Caco-2 (cell line): ENCODE measurements around the gene LENG1. TPM values are rescaled to one million over a fixed set of nuclear protein-coding genes. Genes with fewer than 3 reads are reported as not detected.

Experiments used
- Bru-seq: library from RNA; stranded (reverse); fragments of 400-500 nt; gene quantifications from one replicate; lab custom pipeline; 2021; lab: Mats Ljungman, UMichigan
- BruChase-seq, 2 experiments: library from RNA; stranded (reverse); fragments of 400-500 nt; gene quantifications; one replicate each; lab custom pipeline; 2021; lab: Mats Ljungman, UMichigan
- BruUV-seq: library from RNA; stranded (reverse); fragments of 400-500 nt; replicated peaks from 2 replicates; lab custom pipeline; 2021; lab: Mats Ljungman, UMichigan
- CTCF ChIA-PET: fragments of 300-600 bp; sonication (Branson Sonifier 250); formaldehyde crosslinking; loops from one replicate; lab custom pipeline; 2022; ENCODE audit warnings: antibody characterized with exemption; lab: Charles Lee
- POLR2A ChIA-PET: fragments of 300-600 bp; sonication (Branson Sonifier 250); formaldehyde crosslinking; loops from one replicate; lab custom pipeline; 2022; ENCODE audit warnings: antibody characterized with exemption; lab: Charles Lee
- DNase-seq, 2 experiments: peaks; one replicate each; pipeline versions ENCODE4 v3.0.0 to v3.0.0-alpha.2; 2020 to 2022
- H3K27me3 ChIP-seq: replicated peaks from 2 replicates; pipeline ENCODE4 v1.6.0; 2011; ENCODE audit warnings: low read length; ENCODE audit not compliant: control insufficient read depth, insufficient read depth
- H3K36me3 ChIP-seq: 2 replicates; pipeline ENCODE4 v1.5.1; 2011; ENCODE audit warnings: low read length; ENCODE audit not compliant: control insufficient read depth, insufficient read depth
- H3K4me1 ChIP-seq: fragments of 250-450 bp; sonication (Bioruptor Pico); 2 replicates; pipeline ENCODE4 v1.5.1; 2020; ENCODE audit warnings: mild to moderate bottlenecking
- H3K4me3 ChIP-seq: 2 replicates; pipeline ENCODE4 v1.5.1; 2011; ENCODE audit warnings: low read depth, mild to moderate bottlenecking, control low read depth, low read length
- H3K9me3 ChIP-seq: fragments of 250-450 bp; sonication (Bioruptor Pico); 2 replicates; pipeline ENCODE4 v1.5.1; 2020; ENCODE audit warnings: mild to moderate bottlenecking, moderate library complexity
- H3K27ac Mint-ChIP-seq: one replicate; pipeline ENCODE4 v1.8.0; 2022; ENCODE audit warnings: mixed read lengths; ENCODE audit not compliant: unreplicated experiment
- H3K27me3 Mint-ChIP-seq: one replicate; pipeline ENCODE4 v1.8.0; 2022; ENCODE audit warnings: mixed read lengths; ENCODE audit not compliant: insufficient read depth, unreplicated experiment
- H3K36me3 Mint-ChIP-seq: one replicate; pipeline ENCODE4 v1.8.0; 2022; ENCODE audit warnings: mild to moderate bottlenecking, mixed read lengths; ENCODE audit not compliant: insufficient read depth, unreplicated experiment
- H3K4me1 Mint-ChIP-seq: one replicate; pipeline ENCODE4 v1.8.0; 2022; ENCODE audit warnings: low read depth, mixed read lengths; ENCODE audit not compliant: unreplicated experiment
- H3K4me3 Mint-ChIP-seq: one replicate; pipeline ENCODE4 v1.8.0; 2022; ENCODE audit warnings: mild to moderate bottlenecking, moderate library complexity, mixed read lengths; ENCODE audit not compliant: unreplicated experiment
- H3K9me3 Mint-ChIP-seq: one replicate; pipeline ENCODE4 v1.8.0; 2022; ENCODE audit warnings: mixed read lengths; ENCODE audit not compliant: unreplicated experiment
- intact Hi-C: fragments of 100-400 bp; cut with micrococcal nuclease; formaldehyde crosslinking; loops from one replicate; pipeline ENCODE4 v1.10.0; 2022; ENCODE audit not compliant: unreplicated experiment
- long read RNA-seq: library from polyadenylated mRNA; stranded (forward); transcript quantifications from one replicate; pipeline ENCODE4 v2.0.0, GENCODE V29; 2022
- total RNA-seq: library from RNA; stranded (reverse); gene quantifications from 2 replicates; pipeline ENCODE4 v1.2.3, GENCODE V29; 2022
- TF ChIP-seq, protein P1 (sequence below), 2 experiments: fragments of 200-600 bp in 1 of 2; IDR thresholded peaks; 1 replicate in 1 of 2; 2 replicates in 1 of 2; pipeline versions ENCODE4 v1.5.1 to v1.8.0; 2011 to 2022; ENCODE audit warnings: antibody characterized with exemption in 1 of 2, control low read depth in 1 of 2, inconsistent platforms in 1 of 2, low read depth in 1 of 2, low read length in 1 of 2, mild to moderate bottlenecking in 1 of 2, moderate library complexity in 1 of 2; ENCODE audit not compliant: insufficient read depth in 1 of 2, severe bottlenecking in 1 of 2, unreplicated experiment in 1 of 2

The LENG1 gene
- 6.6 and 6.9 TPM in 2 replicates for total RNA-seq
- Bru-seq, nascent RNA = percentile 64 among the genes with signal in this experiment
- BruChase-seq, experiment 1, labeled RNA remaining after a 2-hour chase = percentile 57 among the genes with signal in this experiment
- BruChase-seq, experiment 2, labeled RNA remaining after a 6-hour chase = percentile 54 among the genes with signal in this experiment
- long read RNA-seq, transcript LENG1-201 (4 exons, 1,542 nt) = major isoform, 16 of 16 reads
- long read RNA-seq, partial matches to known transcripts = 0 of 16 reads
- long read RNA-seq, other reads (novel, unspliced or antisense) = 0 of 16 reads

DNA sequence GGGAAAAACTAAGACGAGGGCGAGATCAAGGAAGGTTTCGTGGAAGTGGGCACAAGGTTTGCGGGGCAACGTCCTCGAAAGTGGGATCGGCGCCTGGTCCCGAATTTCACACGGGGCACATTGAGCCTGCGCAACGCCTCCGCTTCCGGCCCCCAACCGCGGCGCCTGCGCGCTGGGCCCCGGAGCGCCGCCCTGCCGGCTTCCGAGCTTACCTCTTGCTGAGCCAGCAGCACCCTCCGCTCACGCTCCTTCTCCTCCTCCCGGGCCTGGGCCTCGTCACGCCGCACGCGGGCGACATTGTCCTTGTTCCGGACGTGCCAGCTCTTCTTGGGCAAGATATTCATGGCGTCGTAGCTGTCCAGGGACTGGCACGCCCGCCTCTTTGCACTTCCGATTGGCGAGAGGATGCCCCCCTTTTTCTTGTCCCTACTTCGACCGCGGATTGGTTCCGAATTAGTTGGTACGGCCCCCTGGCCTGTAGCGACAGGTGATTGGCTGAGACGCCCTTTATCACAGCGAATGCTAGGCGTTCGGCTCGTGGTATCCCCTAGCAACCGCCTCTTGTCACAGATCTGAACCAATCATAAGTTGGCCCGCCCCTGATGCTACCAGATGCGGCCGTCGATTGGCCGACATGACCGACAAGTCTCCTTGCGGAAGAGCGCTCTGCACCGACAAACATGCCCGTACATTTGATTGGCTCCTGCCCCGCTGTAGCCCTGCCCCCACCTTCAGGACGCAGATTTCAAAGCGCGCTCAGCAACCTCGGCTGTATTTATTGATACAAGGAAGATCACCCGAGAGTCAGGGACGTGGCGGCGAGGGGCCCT lies at the start of gene LENG1:
TSS of gene LENG1 (minus strand) at position 370 of the 830 bp plus-strand sequence. CDS start at position 344, 26 bp downstream.
- Histone ChIP-seq H3K27me3 (no peaks in the 10 kb centered on the region), H3K9me3 (no peaks in the 10 kb centered on the region), H3K36me3 (0 out of 2 replicates have a peak, but pooled peaks cover 2% of the 10 kb centered on the region), H3K4me3 (peak within 1 kb of the TSS; percentile 62), H3K4me1 (peaks cover 24% of the 10 kb centered on the region)
- peak; percentile 99 to 100 for DNase-seq
- Mint-ChIP-seq H3K4me1 (peaks cover 39% of the 10 kb centered on the region), H3K36me3 (peaks cover 76% of the 10 kb centered on the region), H3K27me3 (no peaks in the 10 kb centered on the region), H3K27ac (peak within 1 kb of the TSS; percentile 87), H3K9me3 (no peaks in the 10 kb centered on the region), H3K4me3 (peak within 1 kb of the TSS; percentile 79)
- CTCF ChIA-PET = interaction anchor here (0.7 to 2.3 kb wide), 5 partner anchors 9 to 29 kb away, joined by 3 to 14 read pairs (median 7); partner anchors contain the start of genes CNOT3, MBOAT7 and TMC4
- TF ChIP-seq, protein P1, sequence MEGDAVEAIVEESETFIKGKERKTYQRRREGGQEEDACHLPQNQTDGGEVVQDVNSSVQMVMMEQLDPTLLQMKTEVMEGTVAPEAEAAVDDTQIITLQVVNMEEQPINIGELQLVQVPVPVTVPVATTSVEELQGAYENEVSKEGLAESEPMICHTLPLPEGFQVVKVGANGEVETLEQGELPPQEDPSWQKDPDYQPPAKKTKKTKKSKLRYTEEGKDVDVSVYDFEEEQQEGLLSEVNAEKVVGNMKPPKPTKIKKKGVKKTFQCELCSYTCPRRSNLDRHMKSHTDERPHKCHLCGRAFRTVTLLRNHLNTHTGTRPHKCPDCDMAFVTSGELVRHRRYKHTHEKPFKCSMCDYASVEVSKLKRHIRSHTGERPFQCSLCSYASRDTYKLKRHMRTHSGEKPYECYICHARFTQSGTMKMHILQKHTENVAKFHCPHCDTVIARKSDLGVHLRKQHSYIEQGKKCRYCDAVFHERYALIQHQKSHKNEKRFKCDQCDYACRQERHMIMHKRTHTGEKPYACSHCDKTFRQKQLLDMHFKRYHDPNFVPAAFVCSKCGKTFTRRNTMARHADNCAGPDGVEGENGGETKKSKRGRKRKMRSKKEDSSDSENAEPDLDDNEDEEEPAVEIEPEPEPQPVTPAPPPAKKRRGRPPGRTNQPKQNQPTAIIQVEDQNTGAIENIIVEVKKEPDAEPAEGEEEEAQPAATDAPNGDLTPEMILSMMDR (IDR thresholded peaks at IDR 0.05; ENCODE audit: insufficient read depth in 1 of 2, low read depth in 1 of 2, low read length in 1 of 2, severe bottlenecking in 1 of 2, unreplicated experiment in 1 of 2) = peak in 1 of 2 experiments; percentile 34
- intact Hi-C loops = loop anchor here (1.0 kb wide), 2 partner anchors 22 to 30 kb away; partner anchors contain the start of genes CNOT3 and MBOAT7
- BruUV-seq = no TSS peak
- POLR2A ChIA-PET = interaction anchor here (0.6 to 3.4 kb wide), 6 partner anchors 14 to 289 kb away, joined by 3 to 30 read pairs (median 4); partner anchors contain the start of genes CNOT3, LENG8, MBOAT7 and PRPF31

DNA sequence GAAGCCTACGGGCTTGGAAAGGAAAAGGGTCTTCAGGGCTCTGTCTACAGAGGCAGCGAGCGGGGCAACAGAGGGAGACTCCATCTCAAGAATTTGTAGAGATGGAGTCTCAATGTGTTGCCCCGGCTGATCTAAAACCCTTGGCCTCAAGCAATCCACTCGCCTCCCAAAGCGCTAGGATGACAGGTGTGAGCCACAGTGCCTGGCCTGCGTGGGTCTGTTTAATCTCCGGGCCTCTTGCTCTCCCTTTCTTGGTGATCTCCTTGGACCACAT lies 49.2 kb upstream of the LENG1 start:
- no TSS peak for BruUV-seq
- Histone ChIP-seq H3K4me1 (peaks cover 76% of the 10 kb centered on the region), H3K36me3 (peaks cover 15% of the 10 kb centered on the region), H3K9me3 (no peaks in the 10 kb centered on the region), H3K27me3 (no peaks in the 10 kb centered on the region), H3K4me3 (no peak overlapping the region)
- Mint-ChIP-seq H3K9me3 (no peaks in the 10 kb centered on the region), H3K36me3 (peaks cover 99% of the 10 kb centered on the region), H3K27me3 (no peaks in the 10 kb centered on the region), H3K4me3 (peak overlapping the region; percentile 45), H3K4me1 (peaks cover 48% of the 10 kb centered on the region), H3K27ac (peak overlapping the region; percentile 78)
- ChIA-PET POLR2A (interaction anchor here (1.1 to 4.8 kb wide), 3 partner anchors 7 to 36 kb away, joined by 3 to 36 read pairs (median 7); partner anchors contain the start of genes MBOAT7, TMC4 and TSEN34), CTCF (no interaction called here)
- intact Hi-C loops = loop anchor here (2.0 kb wide), 1 partner anchor 36 kb away; the partner anchor contains the start of gene TMC4
- DNase-seq = no peak
- TF ChIP-seq, protein P1 (IDR thresholded peaks at IDR 0.05; ENCODE audit: insufficient read depth in 1 of 2, low read depth in 1 of 2, low read length in 1 of 2, severe bottlenecking in 1 of 2, unreplicated experiment in 1 of 2) = no peak
